Stimulated activated CD4-positive, alpha-beta T cell treated with anti-CD3 and anti-CD28 coated beads, Interleukin-1b, Interleukin-23, amount 100 ng/mL, for 1 hour (primary cell): ENCODE measurements around the gene BMP8B.

ENCODE experiments used
- DNase-seq, 2 donors: peaks; one replicate each; pipeline ENCODE4 v3.0.0-alpha.2; 2020; ENCODE audit warnings: low read depth in 2 of 2

The BMP8B gene

GRCh38 chr1:39726600-39726999 lies 62.1 kb downstream of the BMP8B start:
- no peak for DNase-seq

GRCh38 chr1:39722495-39722894 lies 66.2 kb downstream of the BMP8B start:
- no peak for DNase-seq

- no peak for DNase-seq
These were observed 67.0 kb downstream of the BMP8B start for GRCh38 chr1:39721664-39722063.

GRCh38 chr1:39720094-39720999 lies 68.3 kb downstream of the BMP8B start:
- DNase-seq: no peak

- DNase-seq: no peak
These were observed 70.9 kb downstream of the BMP8B start for GRCh38 chr1:39717809-39718208.

GRCh38 chr1:39713557-39713956 lies 75.1 kb downstream of the BMP8B start:
- DNase-seq: no peak

- DNase-seq: no peak
These were observed 76.7 kb downstream of the BMP8B start for GRCh38 chr1:39711966-39712340.

GRCh38 chr1:39711104-39711965 lies 77.3 kb downstream of the BMP8B start:
- DNase-seq: no peak

- no peak for DNase-seq
These were observed 81.2 kb downstream of the BMP8B start for GRCh38 chr1:39707506-39707905.
